HEK293T (cell line): Measurements from ENCODE around the gene ARMC5.

Experiments
- ARNT ChIP-seq: fragments of 450-650 bp; IDR thresholded peaks from 2 replicates; pipeline ENCODE4 v1.6.1; 2017; ENCODE audit warnings: mild to moderate bottlenecking
- BHLHE40 ChIP-seq: fragments of 450-650 bp; IDR thresholded peaks from 2 replicates; pipeline ENCODE4 v1.6.1; 2016; ENCODE audit warnings: mild to moderate bottlenecking, moderate library complexity, borderline replicate concordance
- CTBP1 ChIP-seq: fragments of 450-650 bp; IDR thresholded peaks from 2 replicates; pipeline ENCODE4 v1.6.1; 2016; ENCODE audit warnings: borderline replicate concordance
- FOXM1 ChIP-seq: fragments of 450-650 bp; IDR thresholded peaks from 2 replicates; pipeline ENCODE4 v1.6.1; 2017; ENCODE audit warnings: mild to moderate bottlenecking, borderline replicate concordance
- HDGF ChIP-seq: fragments of 450-650 bp; IDR thresholded peaks from 2 replicates; pipeline ENCODE4 v1.6.1; 2017; ENCODE audit warnings: antibody characterized with exemption, borderline replicate concordance
- L3MBTL2 ChIP-seq: fragments of 450-650 bp; conservative IDR thresholded peaks from 2 replicates; pipeline ENCODE4 v1.6.1; 2016; ENCODE audit warnings: mild to moderate bottlenecking
- NFRKB ChIP-seq: fragments of 450-650 bp; IDR thresholded peaks from 2 replicates; pipeline ENCODE4 v1.6.1; 2016; ENCODE audit warnings: mild to moderate bottlenecking, moderate library complexity
- PKNOX1 ChIP-seq: fragments of 450-650 bp; IDR thresholded peaks from 2 replicates; pipeline ENCODE4 v1.6.1; 2016
- SP1 ChIP-seq: fragments of 450-650 bp; IDR thresholded peaks from 2 replicates; pipeline ENCODE4 v1.6.1; 2017
- SUZ12 ChIP-seq: fragments of 450-650 bp; IDR thresholded peaks from 2 replicates; pipeline ENCODE4 v1.6.1; 2016; ENCODE audit warnings: mild to moderate bottlenecking
- TARDBP ChIP-seq: fragments of 450-650 bp; IDR thresholded peaks from 2 replicates; pipeline ENCODE4 v1.6.1; 2016
- ZNF384 ChIP-seq: fragments of 450-650 bp; IDR thresholded peaks from 2 replicates; pipeline ENCODE4 v1.6.1; 2016

- TF ChIP-seq FOXM1 (no peak), PKNOX1 (no peak), ZNF384 (no peak), NFRKB (no peak), SP1 (no peak), CTBP1 (no peak), BHLHE40 (no peak), ARNT (no peak), L3MBTL2 (no peak), HDGF (no peak), TARDBP (no peak), SUZ12 (no peak)
Measured at GRCh38 chr16:31513126-31513525, 53.8 kb downstream of the ARMC5 start.
